Measurements from ENCODE around the gene LRRC4.

Gene LRRC4

GRCh38 chr7:128056901-128057300 lies 25.7 kb upstream of the LRRC4 start:
- Histone ChIP-seq H3K4me3 (ENCODE audit: low read length) (no peak overlapping the region), H3K27me3 (ENCODE audit: insufficient read depth, low read length, poor library complexity) (no peaks in the 10 kb centered on the region), H3K79me1 (ENCODE audit: low read length) (no peaks in the 10 kb centered on the region), H3K79me2 (ENCODE audit: control insufficient read depth, insufficient read depth, low read length) (no peaks in the 10 kb centered on the region), H3K18ac (ENCODE audit: low read length) (no peak overlapping the region), H3K27ac (ENCODE audit: low read depth, low read length) (no peak overlapping the region), H2BK120ac (ENCODE audit: low read depth, low read length) (no peak overlapping the region), H4K8ac (ENCODE audit: low read depth, low read length) (no peak overlapping the region), H2BK15ac (replicated peaks; ENCODE audit: low read depth) (no peak overlapping the region), H3K23ac (ENCODE audit: low read length) (no peak overlapping the region), H2AK5ac (ENCODE audit: low read length) (no peak overlapping the region), H3K4me2 (ENCODE audit: low read length) (no peak overlapping the region), H3K36me3 (ENCODE audit: control insufficient read depth, insufficient read depth, low read length) (no peaks in the 10 kb centered on the region), H3K4me1 (ENCODE audit: control insufficient read depth, low read depth, low read length) (no peaks in the 10 kb centered on the region), H3K56ac (ENCODE audit: low read length) (no peak overlapping the region), H3K4ac (ENCODE audit: low read depth, low read length) (no peak overlapping the region), H4K5ac (ENCODE audit: low read length) (no peak overlapping the region), H2BK5ac (ENCODE audit: low read length) (no peak overlapping the region), H3K9ac (ENCODE audit: low read length) (no peak overlapping the region)
- no CpG with 5 or more reads among the region's 8 CpGs for WGBS (ENCODE audit: extremely low coverage, insufficient coverage, low lambda C conversion rate)
- DNase-seq = no peak

- no peak overlapping the region for H2AK5ac ChIP-seq (ENCODE audit: low read length)
- no peak overlapping the region for H3K4me2 ChIP-seq (ENCODE audit: low read length)
- H3K18ac ChIP-seq (ENCODE audit: low read length) = no peak overlapping the region
- H3K4me1 ChIP-seq (ENCODE audit: control insufficient read depth, low read depth, low read length) = no peaks in the 10 kb centered on the region
- H2BK15ac ChIP-seq (replicated peaks; ENCODE audit: low read depth) = no peak overlapping the region
- H3K79me2 ChIP-seq (ENCODE audit: control insufficient read depth, insufficient read depth, low read length) = no peaks in the 10 kb centered on the region
- no peaks in the 10 kb centered on the region for H3K27me3 ChIP-seq (ENCODE audit: insufficient read depth, low read length, poor library complexity)
- no peak overlapping the region for H2BK120ac ChIP-seq (ENCODE audit: low read depth, low read length)
- WGBS (ENCODE audit: extremely low coverage, insufficient coverage, low lambda C conversion rate) = no CpG with 5 or more reads among the region's 5 CpGs
- H4K5ac ChIP-seq (ENCODE audit: low read length) = no peak overlapping the region
- no peaks in the 10 kb centered on the region for H3K79me1 ChIP-seq (ENCODE audit: low read length)
- H2BK5ac ChIP-seq (ENCODE audit: low read length) = no peak overlapping the region
- no peak overlapping the region for H3K27ac ChIP-seq (ENCODE audit: low read depth, low read length)
- H3K4me3 ChIP-seq (ENCODE audit: low read length) = no peak overlapping the region
- no peak overlapping the region for H3K56ac ChIP-seq (ENCODE audit: low read length)
- no peak overlapping the region for H3K23ac ChIP-seq (ENCODE audit: low read length)
- no peak overlapping the region for H3K9ac ChIP-seq (ENCODE audit: low read length)
- DNase-seq = no peak
- H3K4ac ChIP-seq (ENCODE audit: low read depth, low read length) = no peak overlapping the region
- no peak overlapping the region for H4K8ac ChIP-seq (ENCODE audit: low read depth, low read length)
- H3K36me3 ChIP-seq (ENCODE audit: control insufficient read depth, insufficient read depth, low read length) = no peaks in the 10 kb centered on the region
Measured at GRCh38 chr7:128055637-128056036, 24.4 kb upstream of the LRRC4 start.

GRCh38 chr7:128054511-128054910 lies 23.3 kb upstream of the LRRC4 start:
- no peaks in the 10 kb centered on the region for H3K27me3 ChIP-seq (ENCODE audit: insufficient read depth, low read length, poor library complexity)
- no CpG with 5 or more reads among the region's 4 CpGs for WGBS (ENCODE audit: extremely low coverage, insufficient coverage, low lambda C conversion rate)
- no peak overlapping the region for H4K8ac ChIP-seq (ENCODE audit: low read depth, low read length)

GRCh38 chr7:128053991-128054390 lies 22.8 kb upstream of the LRRC4 start:
- Histone ChIP-seq H3K18ac (ENCODE audit: low read length) (no peak overlapping the region), H2BK120ac (ENCODE audit: low read depth, low read length) (no peak overlapping the region), H2BK15ac (replicated peaks; ENCODE audit: low read depth) (no peak overlapping the region), H3K27me3 (ENCODE audit: insufficient read depth, low read length, poor library complexity) (no peaks in the 10 kb centered on the region), H3K9ac (ENCODE audit: low read length) (no peak overlapping the region), H4K8ac (ENCODE audit: low read depth, low read length) (no peak overlapping the region), H3K36me3 (ENCODE audit: control insufficient read depth, insufficient read depth, low read length) (no peaks in the 10 kb centered on the region), H3K4ac (ENCODE audit: low read depth, low read length) (no peak overlapping the region), H3K27ac (ENCODE audit: low read depth, low read length) (no peak overlapping the region), H3K79me1 (ENCODE audit: low read length) (no peaks in the 10 kb centered on the region), H3K4me3 (ENCODE audit: low read length) (no peak overlapping the region), H2BK5ac (ENCODE audit: low read length) (no peak overlapping the region), H3K4me2 (ENCODE audit: low read length) (no peak overlapping the region), H3K56ac (ENCODE audit: low read length) (no peak overlapping the region), H4K5ac (ENCODE audit: low read length) (no peak overlapping the region), H2AK5ac (ENCODE audit: low read length) (no peak overlapping the region), H3K23ac (ENCODE audit: low read length) (no peak overlapping the region), H3K79me2 (ENCODE audit: control insufficient read depth, insufficient read depth, low read length) (no peaks in the 10 kb centered on the region), H3K4me1 (ENCODE audit: control insufficient read depth, low read depth, low read length) (no peaks in the 10 kb centered on the region)
- peak; percentile 44 for DNase-seq
- no CpG with 5 or more reads among the region's 5 CpGs for WGBS (ENCODE audit: extremely low coverage, insufficient coverage, low lambda C conversion rate)

More at GRCh38 chr7:128054511-128054910, 23.3 kb upstream of the LRRC4 start:
- H2BK120ac ChIP-seq (ENCODE audit: low read depth, low read length) = no peak overlapping the region
- DNase-seq = no peak
- H3K27ac ChIP-seq (ENCODE audit: low read depth, low read length) = no peak overlapping the region
- no peak overlapping the region for H4K5ac ChIP-seq (ENCODE audit: low read length)
- H3K4me3 ChIP-seq (ENCODE audit: low read length) = no peak overlapping the region
- H3K56ac ChIP-seq (ENCODE audit: low read length) = no peak overlapping the region
- no peak overlapping the region for H3K23ac ChIP-seq (ENCODE audit: low read length)
- H3K36me3 ChIP-seq (ENCODE audit: control insufficient read depth, insufficient read depth, low read length) = no peaks in the 10 kb centered on the region
- no peak overlapping the region for H2BK15ac ChIP-seq (replicated peaks; ENCODE audit: low read depth)
- H2AK5ac ChIP-seq (ENCODE audit: low read length) = no peak overlapping the region
- H2BK5ac ChIP-seq (ENCODE audit: low read length) = no peak overlapping the region
- no peak overlapping the region for H3K18ac ChIP-seq (ENCODE audit: low read length)
- H3K4me1 ChIP-seq (ENCODE audit: control insufficient read depth, low read depth, low read length) = no peaks in the 10 kb centered on the region
- H3K4me2 ChIP-seq (ENCODE audit: low read length) = no peak overlapping the region
- H3K79me1 ChIP-seq (ENCODE audit: low read length) = no peaks in the 10 kb centered on the region
- H3K4ac ChIP-seq (ENCODE audit: low read depth, low read length) = no peak overlapping the region
- H3K79me2 ChIP-seq (ENCODE audit: control insufficient read depth, insufficient read depth, low read length) = no peaks in the 10 kb centered on the region
- no peak overlapping the region for H3K9ac ChIP-seq (ENCODE audit: low read length)

- no peak for DNase-seq
- no peak overlapping the region for H3K4ac ChIP-seq (ENCODE audit: low read depth, low read length)
- no peak overlapping the region for H3K23ac ChIP-seq (ENCODE audit: low read length)
- no peak overlapping the region for H4K5ac ChIP-seq (ENCODE audit: low read length)
- no peak overlapping the region for H3K18ac ChIP-seq (ENCODE audit: low read length)
- H3K9ac ChIP-seq (ENCODE audit: low read length) = no peak overlapping the region
- no peak overlapping the region for H2BK120ac ChIP-seq (ENCODE audit: low read depth, low read length)
- H2AK5ac ChIP-seq (ENCODE audit: low read length) = no peak overlapping the region
- no peak overlapping the region for H2BK5ac ChIP-seq (ENCODE audit: low read length)
- no peak overlapping the region for H3K4me2 ChIP-seq (ENCODE audit: low read length)
- no peaks in the 10 kb centered on the region for H3K36me3 ChIP-seq (ENCODE audit: control insufficient read depth, insufficient read depth, low read length)
- no peak overlapping the region for H4K8ac ChIP-seq (ENCODE audit: low read depth, low read length)
- H3K27ac ChIP-seq (ENCODE audit: low read depth, low read length) = no peak overlapping the region
- no peaks in the 10 kb centered on the region for H3K79me2 ChIP-seq (ENCODE audit: control insufficient read depth, insufficient read depth, low read length)
- no peaks in the 10 kb centered on the region for H3K4me1 ChIP-seq (ENCODE audit: control insufficient read depth, low read depth, low read length)
- no peak overlapping the region for H2BK15ac ChIP-seq (replicated peaks; ENCODE audit: low read depth)
- H3K79me1 ChIP-seq (ENCODE audit: low read length) = no peaks in the 10 kb centered on the region
- no peak overlapping the region for H3K4me3 ChIP-seq (ENCODE audit: low read length)
- no peaks in the 10 kb centered on the region for H3K27me3 ChIP-seq (ENCODE audit: insufficient read depth, low read length, poor library complexity)
- H3K56ac ChIP-seq (ENCODE audit: low read length) = no peak overlapping the region
Measured at GRCh38 chr7:128053023-128053422, 21.8 kb upstream of the LRRC4 start.

GRCh38 chr7:128052404-128052803 lies 21.2 kb upstream of the LRRC4 start:
- no peak overlapping the region for H3K4me3 ChIP-seq (ENCODE audit: low read length)

More at GRCh38 chr7:128052404-128052803, 21.2 kb upstream of the LRRC4 start:
- DNase-seq = no peak
- no peaks in the 10 kb centered on the region for H3K79me2 ChIP-seq (ENCODE audit: control insufficient read depth, insufficient read depth, low read length)
- H3K27me3 ChIP-seq (ENCODE audit: insufficient read depth, low read length, poor library complexity) = no peaks in the 10 kb centered on the region
- H3K56ac ChIP-seq (ENCODE audit: low read length) = no peak overlapping the region
- H3K27ac ChIP-seq (ENCODE audit: low read depth, low read length) = no peak overlapping the region
- H2AK5ac ChIP-seq (ENCODE audit: low read length) = no peak overlapping the region
- H4K8ac ChIP-seq (ENCODE audit: low read depth, low read length) = no peak overlapping the region
- no peak overlapping the region for H3K23ac ChIP-seq (ENCODE audit: low read length)
- H3K79me1 ChIP-seq (ENCODE audit: low read length) = no peaks in the 10 kb centered on the region
- no peak overlapping the region for H3K4me2 ChIP-seq (ENCODE audit: low read length)
- H2BK5ac ChIP-seq (ENCODE audit: low read length) = no peak overlapping the region
- H3K9ac ChIP-seq (ENCODE audit: low read length) = no peak overlapping the region
- no CpG with 5 or more reads among the region's 9 CpGs for WGBS (ENCODE audit: extremely low coverage, insufficient coverage, low lambda C conversion rate)
- no peak overlapping the region for H3K4ac ChIP-seq (ENCODE audit: low read depth, low read length)
- H3K36me3 ChIP-seq (ENCODE audit: control insufficient read depth, insufficient read depth, low read length) = no peaks in the 10 kb centered on the region
- H2BK120ac ChIP-seq (ENCODE audit: low read depth, low read length) = no peak overlapping the region
- H3K18ac ChIP-seq (ENCODE audit: low read length) = no peak overlapping the region
- no peak overlapping the region for H4K5ac ChIP-seq (ENCODE audit: low read length)
- no peak overlapping the region for H2BK15ac ChIP-seq (replicated peaks; ENCODE audit: low read depth)
- no peaks in the 10 kb centered on the region for H3K4me1 ChIP-seq (ENCODE audit: control insufficient read depth, low read depth, low read length)
